IMR-90 (cell line): ENCODE data around the gene ADGRG7. TPM values are rescaled to one million over a fixed set of nuclear protein-coding genes. Genes with fewer than 3 reads are reported as not detected.

ENCODE experiments used
- ATAC-seq: fragments of 200-7000 bp; cut with Tn5 transposase; 2 replicates; pipeline ENCODE4 v1.9.1; 2020; ENCODE audit warnings: low read depth, mild to moderate bottlenecking, moderate library complexity
- BruUV-seq: library from RNA; stranded (reverse); fragments of 400-500 nt; replicated peaks from 2 replicates; lab custom pipeline; 2021; lab: Mats Ljungman, UMichigan
- CTCF ChIA-PET: fragments of 300-600 bp; formaldehyde crosslinking; extraction: SDS; loops from one replicate; lab custom pipeline; 2021; ENCODE audit warnings: antibody characterized with exemption; lab: Yijun Ruan, JAX
- POLR2A ChIA-PET: fragments of 300-600 bp; sonication (Branson Sonifier 250); formaldehyde crosslinking; loops from one replicate; lab custom pipeline; 2022; ENCODE audit warnings: antibody characterized with exemption; ENCODE audit not compliant: unreplicated experiment; lab: Charles Lee
- DNase-seq: peaks from one replicate; pipeline ENCODE4 v3.0.0; 2013
- H2AFZ ChIP-seq: replicated peaks from 2 replicates; pipeline ENCODE3; 2013; ENCODE audit warnings: low read length, mild to moderate bottlenecking; ENCODE audit not compliant: poor library complexity
- H2AK5ac ChIP-seq: 2 replicates; pipeline ENCODE4 v1.6.1; 2013; ENCODE audit warnings: low read depth, low read length, inconsistent platforms
- H2AK9ac ChIP-seq: replicated peaks from 2 replicates; pipeline ENCODE3; 2013; ENCODE audit warnings: mild to moderate bottlenecking, low read depth, low read length, moderate library complexity; ENCODE audit not compliant: poor library complexity
- H2BK120ac ChIP-seq: 2 replicates; pipeline ENCODE4 v1.6.1; 2013; ENCODE audit warnings: low read depth, low read length, inconsistent platforms
- H2BK15ac ChIP-seq: 3 replicates; pipeline ENCODE4 v1.6.1; 2013; ENCODE audit warnings: low read depth, low read length, inconsistent platforms
- H2BK20ac ChIP-seq: 2 replicates; pipeline ENCODE4 v1.6.1; 2013; ENCODE audit warnings: low read depth, mild to moderate bottlenecking, inconsistent platforms, low read length, moderate library complexity
- H2BK5ac ChIP-seq: 2 replicates; pipeline ENCODE4 v1.6.1; 2013; ENCODE audit warnings: mild to moderate bottlenecking, low read depth, low read length, inconsistent platforms; ENCODE audit not compliant: poor library complexity, severe bottlenecking
- H3K14ac ChIP-seq: replicated peaks from 2 replicates; pipeline ENCODE4 v1.6.1; 2013; ENCODE audit warnings: low read depth, low read length, inconsistent platforms
- H3K18ac ChIP-seq: 2 replicates; pipeline ENCODE4 v1.6.1; 2013; ENCODE audit warnings: low read depth, low read length, control low read depth
- H3K23ac ChIP-seq: 2 replicates; pipeline ENCODE4 v1.6.1; 2013; ENCODE audit warnings: low read depth, low read length, inconsistent platforms
- H3K27ac ChIP-seq: 2 replicates; pipeline ENCODE4 v1.5.1; 2013; ENCODE audit warnings: mild to moderate bottlenecking, control low read depth, low read length; ENCODE audit not compliant: insufficient read depth
- H3K27me3 ChIP-seq: 2 replicates; pipeline ENCODE4 v1.6.1; 2013; ENCODE audit warnings: low read length; ENCODE audit not compliant: control insufficient read depth, insufficient read depth
- H3K36me3 ChIP-seq: 2 replicates; pipeline ENCODE4 v1.6.1; 2013; ENCODE audit warnings: low read length, mixed read lengths; ENCODE audit not compliant: control insufficient read depth, insufficient read depth
- H3K4ac ChIP-seq: 2 replicates; pipeline ENCODE4 v1.6.1; 2013; ENCODE audit warnings: low read depth, low read length, inconsistent platforms
- H3K4me1 ChIP-seq: 2 replicates; pipeline ENCODE4 v1.6.1; 2013; ENCODE audit warnings: low read length, mixed read lengths; ENCODE audit not compliant: control insufficient read depth, insufficient read depth
- H3K4me2 ChIP-seq: 2 replicates; pipeline ENCODE4 v1.6.1; 2013; ENCODE audit warnings: low read depth, mild to moderate bottlenecking, control low read depth, low read length, moderate library complexity
- H3K4me3 ChIP-seq: 2 replicates; pipeline ENCODE4 v1.5.1; 2013; ENCODE audit warnings: low read depth, mild to moderate bottlenecking, control low read depth, low read length, moderate library complexity; ENCODE audit not compliant: insufficient read depth
- H3K56ac ChIP-seq: 2 replicates; pipeline ENCODE4 v1.6.1; 2013; ENCODE audit warnings: low read length, inconsistent platforms; ENCODE audit not compliant: insufficient read depth; ENCODE audit errors: extremely low read depth
- H3K79me1 ChIP-seq, 2 experiments: 2 replicates each; pipeline ENCODE4 v1.6.1; 2013; ENCODE audit warnings: low read length in 2 of 2, inconsistent platforms in 1 of 2, low read depth in 1 of 2
- H3K9ac ChIP-seq: 2 replicates; pipeline ENCODE4 v1.6.1; 2013; ENCODE audit warnings: low read depth, low read length, control low read depth
- H3K9me1 ChIP-seq: 2 replicates; pipeline ENCODE4 v1.6.1; 2013; ENCODE audit warnings: low read length, inconsistent platforms; ENCODE audit not compliant: insufficient read depth
- H3K9me3 ChIP-seq: 2 replicates; pipeline ENCODE4 v1.6.1; 2013; ENCODE audit warnings: low read length; ENCODE audit not compliant: control insufficient read depth, insufficient read depth
- H4K20me1 ChIP-seq: 2 replicates; pipeline ENCODE4 v1.6.1; 2013; ENCODE audit warnings: low read length, inconsistent platforms; ENCODE audit not compliant: insufficient read depth
- H4K5ac ChIP-seq: 2 replicates; pipeline ENCODE4 v1.6.1; 2013; ENCODE audit warnings: mild to moderate bottlenecking, low read depth, low read length, control low read depth
- H4K8ac ChIP-seq, 2 experiments: 2 replicates each; pipeline ENCODE4 v1.6.1; 2013; ENCODE audit warnings: low read depth in 2 of 2, low read length in 2 of 2, control low read depth in 1 of 2, inconsistent platforms in 1 of 2
- H4K91ac ChIP-seq: 2 replicates; pipeline ENCODE4 v1.6.1; 2013; ENCODE audit warnings: low read depth, low read length, inconsistent platforms; ENCODE audit not compliant: insufficient read depth
- MAFK ChIP-seq: IDR thresholded peaks from 2 replicates; pipeline ENCODE4 v1.6.1; 2012; ENCODE audit warnings: low read depth, low read length, improper control_type of control experiment
- POLR2A ChIP-seq: IDR thresholded peaks from 2 replicates; pipeline ENCODE4 v1.6.1; 2012; ENCODE audit warnings: mild to moderate bottlenecking, low read depth, low read length
- WGBS, 2 experiments: methylation state at CpG; one replicate each; pipeline versions ENCODE4 v1.1.5 to v1.1.7; 2013; ENCODE audit warnings: missing lambda C conversion rate in 2 of 2; ENCODE audit not compliant: insufficient read length in 1 of 2; ENCODE audit errors: extremely low coverage in 2 of 2; 5-methylcytosine and 5-hydroxymethylcytosine counted together
- dilution Hi-C: fragments of 300-500 bp; cut with HindIII; formaldehyde crosslinking; loops from one replicate; pipeline ENCODE4 v1.14.3; 2018; ENCODE audit warnings: low sequenced_read_pairs; ENCODE audit not compliant: unreplicated experiment
- in situ Hi-C: fragments of 300-500 bp; cut with MboI; formaldehyde crosslinking; loops from 3 replicates; pipeline ENCODE4 v1.14.3; 2019; ENCODE audit warnings: low sequenced_read_pairs, inconsistent platforms, mixed read lengths
- intact Hi-C: fragments of 100-400 bp; cut with micrococcal nuclease; formaldehyde crosslinking; loops from 2 replicates; pipeline ENCODE4 v1.10.0; 2022
- polyA plus RNA-seq, 3 experiments: library from polyadenylated mRNA; depleted of rRNA; stranded (reverse); fragments of >200 nt; gene quantifications; 2 replicates each; pipeline ENCODE4 v1.2.3, GENCODE V29; 2012; ENCODE audit warnings: low replicate concordance in 1 of 3
- total RNA-seq: library from RNA; depleted of rRNA; stranded (reverse); fragments of >200 nt; gene quantifications from 2 replicates; pipeline ENCODE4 v1.2.3, GENCODE V29; 2012

The ADGRG7 gene
- total and polyA plus RNA-seq, 2 of the 4 experiments (the other 2 are of a cell fraction) = not detected

- dilution Hi-C loops = no loop called here
- Histone ChIP-seq H3K9me1 (no peaks in the 10 kb centered on the region), H3K9ac (no peak overlapping the region), H3K79me1 (no peaks in the 10 kb centered on the region), H2AK9ac (no peak overlapping the region), H3K18ac (no peak overlapping the region), H2AK5ac (no peak overlapping the region), H3K14ac (no peak overlapping the region), H3K27ac (no peak overlapping the region), H3K4ac (no peak overlapping the region), H3K4me3 (no peak overlapping the region), H3K9me3 (0 out of 2 replicates have a peak, but pooled peaks cover 2% of the 10 kb centered on the region), H2BK20ac (no peak overlapping the region), H3K56ac (no peak overlapping the region), H3K27me3 (peaks cover 20% of the 10 kb centered on the region), H3K4me1 (no peaks in the 10 kb centered on the region; the same call in 1 of the 2 replicates), H4K5ac (no peak overlapping the region), H2AFZ (no peak overlapping the region), H3K4me2 (no peak overlapping the region), H2BK120ac (no peak overlapping the region), H4K8ac (no peak overlapping the region), H4K91ac (no peak overlapping the region), H2BK15ac (no peak overlapping the region), H3K36me3 (no peaks in the 10 kb centered on the region), H3K23ac (no peak overlapping the region), H2BK5ac (no peak overlapping the region), H4K20me1 (no peaks in the 10 kb centered on the region)
- TF ChIP-seq MAFK (no peak), POLR2A (no peak)
- ChIA-PET CTCF (no interaction called here), POLR2A (no interaction called here)
- WGBS, 2 experiments = no CpG with 5 or more reads among the region's 5 CpGs
- intact Hi-C loops = no loop called here
- DNase-seq (no peak), ATAC-seq (no peak)
- BruUV-seq = no TSS peak
- in situ Hi-C loops = no loop called here
Observed at GRCh38 chr3:100700708-100701107, 91.3 kb downstream of the ADGRG7 start.
